Type B pancreatic cell (in vitro differentiated cells): ENCODE results near the gene FST. TPM values are rescaled to one million over a fixed set of nuclear protein-coding genes. Genes with fewer than 3 reads are reported as not detected.

ENCODE experiments used
- DNase-seq: peaks from one replicate; pipeline ENCODE4 v3.0.0; 2021; ENCODE audit warnings: mixed read lengths; ENCODE audit not compliant: unreplicated experiment; ENCODE audit errors: extremely low spot score
- H3K27ac Mint-ChIP-seq: 2 replicates; pipeline ENCODE4 v1.8.0; 2021; ENCODE audit warnings: mild to moderate bottlenecking, mixed read lengths
- H3K27me3 Mint-ChIP-seq: 2 replicates; pipeline ENCODE4 v1.8.0; 2021; ENCODE audit warnings: mixed read lengths
- H3K36me3 Mint-ChIP-seq: 2 replicates; pipeline ENCODE4 v1.8.0; 2021; ENCODE audit warnings: mixed read lengths
- H3K4me1 Mint-ChIP-seq: one replicate; pipeline ENCODE4 v1.8.0; 2021; ENCODE audit warnings: mixed read lengths; ENCODE audit not compliant: unreplicated experiment
- H3K4me3 Mint-ChIP-seq: 2 replicates; pipeline ENCODE4 v1.8.0; 2021; ENCODE audit warnings: mild to moderate bottlenecking, mixed read lengths
- H3K9me3 Mint-ChIP-seq: 2 replicates; pipeline ENCODE4 v1.8.0; 2021; ENCODE audit warnings: mixed read lengths
- CTCF ChIP-seq: fragments of 200-600 bp; sonication (generic); conservative IDR thresholded peaks from 2 replicates; pipeline ENCODE4 v1.5.0; 2021; ENCODE audit warnings: antibody characterized with exemption, mild to moderate bottlenecking
- total RNA-seq: library from RNA; stranded (reverse); gene quantifications from 2 replicates; pipeline ENCODE4 v1.2.1, GENCODE V29; 2021; ENCODE audit warnings: low replicate concordance

The FST gene
- total RNA-seq, 1 donor from 2014 or later, result 2.5 TPM

GRCh38 chr5:53475320-53475719 lies 5.1 kb upstream of the FST start:
- DNase-seq, result no peak
- TF ChIP-seq CTCF, result no peak
- Mint-ChIP-seq H3K36me3 (no peaks in the 10 kb centered on the region), H3K27ac (no peak overlapping the region), H3K9me3 (no peaks in the 10 kb centered on the region), H3K27me3 (peaks cover 58% of the 10 kb centered on the region), H3K4me3 (no peak overlapping the region), H3K4me1 (peaks cover 9% of the 10 kb centered on the region)

- Mint-ChIP-seq H3K27ac (no peak overlapping the region), H3K4me1 (peaks cover 12% of the 10 kb centered on the region), H3K27me3 (peaks cover 62% of the 10 kb centered on the region), H3K36me3 (no peaks in the 10 kb centered on the region), H3K9me3 (no peaks in the 10 kb centered on the region), H3K4me3 (no peak overlapping the region)
- DNase-seq, result no peak
- no peak for TF ChIP-seq CTCF
These were observed 4.4 kb upstream of the FST start for GRCh38 chr5:53476019-53476418.

GRCh38 chr5:53476531-53477480 lies 3.6 kb upstream of the FST start:
- no peak overlapping the region for H3K4me3 Mint-ChIP-seq
- no peaks in the 10 kb centered on the region for H3K9me3 Mint-ChIP-seq
- TF ChIP-seq CTCF, result no peak
- no peak for DNase-seq
- H3K27ac Mint-ChIP-seq, result no peak overlapping the region
- H3K4me1 Mint-ChIP-seq, result peaks cover 14% of the 10 kb centered on the region
- no peaks in the 10 kb centered on the region for H3K36me3 Mint-ChIP-seq
- H3K27me3 Mint-ChIP-seq, result peaks cover 62% of the 10 kb centered on the region

- no peaks in the 10 kb centered on the region for H3K9me3 Mint-ChIP-seq
- H3K36me3 Mint-ChIP-seq, result no peaks in the 10 kb centered on the region
- no peak overlapping the region for H3K27ac Mint-ChIP-seq
- DNase-seq, result no peak
- peaks cover 18% of the 10 kb centered on the region for H3K4me1 Mint-ChIP-seq
- H3K27me3 Mint-ChIP-seq, result peaks cover 71% of the 10 kb centered on the region
- peak; percentile 72 for TF ChIP-seq CTCF
- peak overlapping the region; percentile 93 for H3K4me3 Mint-ChIP-seq
These were observed 1.9 kb upstream of the FST start for GRCh38 chr5:53478411-53479044.

GRCh38 chr5:53479045-53479589 lies 1.3 kb upstream of the FST start:
- peaks cover 77% of the 10 kb centered on the region for H3K27me3 Mint-ChIP-seq
- H3K9me3 Mint-ChIP-seq, result no peaks in the 10 kb centered on the region
- H3K4me1 Mint-ChIP-seq, result peaks cover 18% of the 10 kb centered on the region
- peak overlapping the region; percentile 81 for H3K27ac Mint-ChIP-seq
- no peak for DNase-seq
- H3K4me3 Mint-ChIP-seq, result peak overlapping the region; percentile 93
- no peak for TF ChIP-seq CTCF
- no peaks in the 10 kb centered on the region for H3K36me3 Mint-ChIP-seq
